Posterior vena cava (tissue), 2 donors: ENCODE measurements around the gene CDH20. TPM values are rescaled to one million over a fixed set of nuclear protein-coding genes. Genes with fewer than 3 reads are reported as not detected.
A peak's percentile ranks its signal among the peaks of the same experiment; 100 is the strongest.

Source experiments
- DNase-seq: peaks from one replicate; pipeline ENCODE4 v3.0.0-alpha.2; 2020; ENCODE audit warnings: low spot score
- intact Hi-C, 2 donors: fragments of 100-400 bp; cut with DNase I; formaldehyde crosslinking; loops; one replicate each; pipeline versions ENCODE4 v1.14.1 to v1.14.2; 2022 to 2023
- total RNA-seq, 2 donors: library from RNA; stranded (reverse); fragmentation: NEBNext Ultra II Directional; extraction: Animal tissue kit (Norgen Biotek cat#: 25700); gene quantifications; one replicate each; pipeline ENCODE4 v1.2.1, GENCODE V29; 2021
- donor health status: DM: yes; HTN: yes; CAD: no.
- donor health status: DM: yes; HTN: yes; CAD: no.

The CDH20 gene
- total RNA-seq, 2 donors from 2014 or later: 0.38 to 0.88 TPM

- intact Hi-C loops: no loop called here
- no peak for DNase-seq
These were observed 221.0 kb downstream of the CDH20 start for GRCh38 chr18:61554117-61554776.

GRCh38 chr18:61554946-61555361 lies 221.7 kb downstream of the CDH20 start:
- DNase-seq: no peak
- intact Hi-C loops: no loop called here

GRCh38 chr18:61556316-61556715 lies 223.1 kb downstream of the CDH20 start:
- DNase-seq: no peak
- intact Hi-C loops: no loop called here

- no peak for DNase-seq
- intact Hi-C loops: no loop called here
These were observed 223.6 kb downstream of the CDH20 start for GRCh38 chr18:61556862-61557261.

- intact Hi-C loops: no loop called here
- DNase-seq: no peak
These were observed 236.1 kb downstream of the CDH20 start for GRCh38 chr18:61569176-61569892.

DNA sequence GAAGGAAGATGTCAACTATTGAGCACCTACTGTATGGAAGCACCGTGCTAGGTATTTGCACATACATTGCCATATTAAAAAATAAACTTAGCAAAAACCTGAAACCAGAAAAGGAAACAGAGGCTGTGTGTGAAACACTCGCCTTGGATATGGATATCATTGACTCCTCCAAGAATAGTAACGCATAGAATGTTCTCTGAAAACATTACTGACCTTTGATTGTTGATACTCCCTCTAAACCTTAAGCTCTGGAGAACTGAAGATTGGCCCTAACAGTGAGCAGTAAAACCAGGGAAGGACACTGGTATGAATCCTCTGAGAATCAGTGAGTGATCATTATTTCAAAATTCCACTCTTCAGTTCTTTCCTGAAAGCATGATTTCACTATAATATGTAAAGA lies 236.8 kb downstream of the CDH20 start:
- intact Hi-C loops: no loop called here
- no peak for DNase-seq

DNA sequence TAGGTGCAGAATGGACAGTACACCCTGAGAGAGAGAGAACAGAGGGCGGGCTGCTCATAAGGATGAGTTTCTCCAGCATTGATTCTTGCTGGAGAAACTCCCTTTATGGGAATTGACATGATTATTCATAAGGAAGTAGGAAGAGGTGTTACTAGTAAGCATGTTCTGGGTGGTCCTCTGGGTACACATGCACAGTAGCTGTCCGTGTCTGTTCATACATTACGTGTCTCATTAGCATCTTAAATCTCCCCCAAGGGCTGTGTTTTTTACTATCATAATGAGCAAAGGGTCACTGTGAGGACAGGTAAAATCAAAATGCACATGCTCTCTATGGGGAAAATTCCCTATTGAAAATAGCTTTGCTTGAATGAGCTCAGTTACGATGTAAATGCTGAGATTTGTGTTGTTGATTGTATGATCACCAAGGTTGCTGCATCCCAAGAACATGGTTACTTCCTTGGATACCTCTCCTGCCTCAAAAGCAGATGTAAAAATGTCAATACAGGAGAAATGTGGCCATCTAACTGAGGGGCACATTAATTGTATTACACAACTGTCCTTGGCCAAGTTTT lies 238.9 kb downstream of the CDH20 start:
- DNase-seq: no peak
- intact Hi-C loops: no loop called here

DNA sequence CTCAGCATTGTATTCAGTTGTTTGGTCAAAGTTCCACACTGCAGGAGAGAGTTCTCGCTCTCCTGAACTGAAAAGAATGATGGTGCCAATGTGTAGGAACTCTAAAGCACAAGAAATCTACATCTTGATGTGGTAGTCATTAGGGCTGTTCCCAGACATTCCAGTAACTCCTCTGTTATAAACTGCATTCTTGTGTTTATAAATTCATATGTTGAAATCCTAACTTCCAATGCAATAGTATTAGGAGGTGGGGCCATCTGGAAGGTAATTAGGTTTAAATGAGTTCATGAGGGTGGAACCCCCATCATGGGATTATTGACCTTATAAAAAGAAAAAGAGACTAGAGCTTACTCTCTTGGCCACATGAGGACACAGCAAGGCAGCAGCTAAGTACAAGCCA lies 239.6 kb downstream of the CDH20 start:
- intact Hi-C loops: no loop called here
- DNase-seq: no peak

DNA sequence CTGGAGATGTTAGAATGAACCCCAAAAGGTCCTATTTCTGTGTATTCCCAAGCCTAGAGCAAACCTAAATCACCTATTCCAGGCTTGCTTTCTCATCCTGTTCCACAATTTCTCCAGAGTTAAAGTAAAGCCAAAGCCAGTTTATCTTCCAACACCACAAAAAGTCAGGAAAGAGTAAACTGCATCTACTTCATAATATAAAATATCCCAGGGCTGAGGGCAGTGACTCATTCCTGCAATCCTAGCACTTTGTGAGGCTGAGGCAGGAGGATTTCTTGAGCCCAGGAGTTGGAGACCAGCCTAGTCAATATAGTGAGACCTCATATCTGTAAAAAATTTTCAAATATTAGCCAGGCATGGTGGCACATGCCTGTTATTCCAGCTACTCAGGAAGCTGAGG lies 241.4 kb downstream of the CDH20 start:
- intact Hi-C loops: no loop called here

GRCh38 chr18:61575419-61575818 lies 242.2 kb downstream of the CDH20 start:
- intact Hi-C loops: no loop called here
- DNase-seq: no peak

More for the DNA sequence above, 241.4 kb downstream of the CDH20 start:
- DNase-seq: no peak

GRCh38 chr18:61578846-61579245 lies 245.6 kb downstream of the CDH20 start:
- intact Hi-C loops: no loop called here
- DNase-seq: no peak

DNA sequence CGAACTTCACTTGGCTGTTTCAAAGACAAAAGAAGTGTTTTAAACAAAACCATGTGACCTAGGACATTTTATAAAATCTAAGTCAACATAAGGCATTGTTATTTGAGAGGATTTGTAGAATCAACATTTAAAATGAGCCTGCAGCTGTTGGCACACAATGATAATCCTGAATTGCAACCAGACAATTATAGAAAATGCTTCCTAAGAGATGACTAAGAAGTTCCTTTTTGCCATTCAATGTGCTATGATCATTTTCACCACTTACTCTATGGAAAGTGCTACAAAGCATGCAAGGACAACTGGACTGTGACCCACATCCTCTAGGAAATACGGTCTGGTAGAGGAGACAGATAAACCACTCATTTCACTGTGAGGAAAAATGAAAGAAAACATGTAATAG lies 246.4 kb downstream of the CDH20 start:
- no peak for DNase-seq
- intact Hi-C loops: no loop called here

GRCh38 chr18:61580046-61580445 lies 246.8 kb downstream of the CDH20 start:
- intact Hi-C loops: loop anchor here (5.0 to 10.0 kb wide), 2 partner anchors 315 to 552 kb away; partner anchors contain the start of gene RNF152 (in 2 of the 2)
- DNase-seq: no peak

DNA sequence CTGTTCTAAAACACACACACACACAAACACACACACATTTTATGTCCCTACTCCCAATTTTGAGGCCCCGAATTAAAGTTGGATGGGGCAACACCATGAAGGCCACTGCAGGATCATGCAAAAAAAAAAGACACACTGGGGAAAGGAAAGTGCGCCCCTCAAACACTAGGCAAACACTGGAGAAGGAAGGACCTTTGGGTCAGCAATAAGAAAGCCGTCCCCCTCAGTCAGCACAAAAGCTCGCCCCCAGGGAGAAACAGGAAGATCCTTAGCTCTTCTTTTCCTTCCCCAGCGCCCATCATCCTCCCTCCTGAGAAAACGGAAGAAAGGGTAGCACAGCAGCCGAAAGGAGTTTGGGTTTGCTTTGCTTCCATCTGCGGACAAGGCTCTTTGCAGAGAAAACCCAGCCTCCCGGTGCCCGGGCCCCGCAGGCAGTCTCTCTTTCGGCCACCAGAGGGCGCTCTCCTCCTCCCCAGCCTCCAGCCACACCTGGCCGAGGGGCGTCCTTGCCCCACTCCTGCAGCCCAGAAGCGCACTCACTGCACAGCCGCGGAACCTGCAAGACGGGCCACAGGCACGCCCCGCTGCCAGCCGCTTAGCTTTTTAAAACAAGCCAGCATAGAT lies 248.5 kb downstream of the CDH20 start:
- intact Hi-C loops: loop anchor here (5.0 to 10.0 kb wide), 2 partner anchors 313 to 551 kb away; partner anchors contain the start of gene RNF152 (in 2 of the 2)
- peak; percentile 91 for DNase-seq

DNA sequence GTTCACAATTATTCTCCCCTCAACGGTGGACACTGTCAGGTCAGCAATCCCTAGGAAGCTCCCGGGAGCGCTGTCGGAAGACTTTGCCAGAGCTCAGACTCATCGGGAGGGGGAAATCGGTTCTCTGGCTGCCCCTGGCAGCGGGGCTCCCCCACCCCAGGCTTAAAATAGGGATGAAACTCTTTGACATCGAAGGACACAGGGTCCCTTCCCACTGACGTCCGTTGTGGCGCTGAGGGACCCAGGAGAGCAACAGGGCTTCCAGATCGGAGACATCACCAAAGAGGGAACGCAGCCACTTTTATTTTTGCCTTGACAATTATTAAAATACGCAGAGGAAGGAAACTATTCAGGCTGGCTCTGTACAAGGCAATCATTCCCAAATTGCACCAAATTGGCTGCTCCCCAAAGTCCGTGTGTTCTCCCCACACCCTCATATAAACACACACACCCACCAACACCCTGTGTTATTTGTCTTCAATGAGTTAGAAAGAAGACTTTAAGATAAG lies 249.0 kb downstream of the CDH20 start:
- DNase-seq: no peak
- intact Hi-C loops: loop anchor here (5.0 to 10.0 kb wide), 2 partner anchors 313 to 550 kb away; partner anchors contain the start of gene RNF152 (in 2 of the 2)

- intact Hi-C loops: loop anchor here (5.0 to 10.0 kb wide), 2 partner anchors 311 to 549 kb away; partner anchors contain the start of gene RNF152 (in 2 of the 2)
- DNase-seq: no peak
These were observed 250.3 kb downstream of the CDH20 start for GRCh38 chr18:61583548-61583947.

DNA sequence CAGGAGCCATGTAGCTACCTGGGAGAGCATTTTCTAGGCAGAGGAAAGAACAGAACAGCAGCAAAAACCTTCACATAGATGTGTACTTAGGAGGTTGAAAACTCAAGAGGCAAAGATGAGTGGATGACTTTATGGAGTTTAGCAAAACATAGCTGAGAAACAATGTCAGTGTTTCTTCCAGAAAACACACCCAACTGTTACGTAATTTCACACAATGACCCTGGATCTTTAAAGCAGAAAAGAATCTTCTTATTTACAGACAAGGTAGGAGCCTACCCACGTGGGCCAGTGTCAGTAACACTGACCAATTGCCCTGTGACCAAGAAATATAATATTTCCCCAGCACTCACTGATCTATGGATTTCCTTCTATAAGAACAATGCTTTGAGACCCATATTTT lies 254.6 kb downstream of the CDH20 start:
- intact Hi-C loops: loop anchor here (10.0 kb wide), 1 partner anchor 307 kb away; the partner anchor contains the start of gene RNF152 (in 2 of the 2)

GRCh38 chr18:61589053-61589723 lies 256.0 kb downstream of the CDH20 start:
- intact Hi-C loops: loop anchor here (10.0 kb wide), 1 partner anchor 306 kb away; the partner anchor contains the start of gene RNF152 (in 2 of the 2)
- no peak for DNase-seq

More for the DNA sequence above, 254.6 kb downstream of the CDH20 start:
- DNase-seq: no peak

GRCh38 chr18:61589724-61590065 lies 256.5 kb downstream of the CDH20 start:
- intact Hi-C loops: loop anchor here (10.0 kb wide), 1 partner anchor 305 kb away; the partner anchor contains the start of gene RNF152 (in 2 of the 2)
- no peak for DNase-seq
